Fibroblast of lung (primary cell): Measurements from ENCODE around the gene MIPOL1. TPM values are rescaled to one million over a fixed set of nuclear protein-coding genes. Genes with fewer than 3 reads are reported as not detected.

ENCODE experiments used
- DNase-seq, 2 donors: peaks; one replicate each; pipeline versions ENCODE4 v3.0.0 to v3.0.0-alpha.2; 2010; ENCODE audit warnings: low read depth in 2 of 2
- H2AFZ ChIP-seq: 2 replicates; pipeline ENCODE4 v1.5.1; 2012; ENCODE audit warnings: low read length, control low read depth, inconsistent platforms
- H3K27ac ChIP-seq: 2 replicates; pipeline ENCODE4 v1.5.1; 2011; ENCODE audit warnings: low read length, control low read depth; ENCODE audit not compliant: insufficient read depth
- H3K27me3 ChIP-seq: 2 replicates; pipeline ENCODE4 v1.5.1; 2011; ENCODE audit warnings: mild to moderate bottlenecking, low read length; ENCODE audit not compliant: control insufficient read depth, insufficient read depth
- H3K36me3 ChIP-seq: 2 replicates; pipeline ENCODE4 v1.5.1; 2011; ENCODE audit warnings: low read length; ENCODE audit not compliant: control insufficient read depth, insufficient read depth
- H3K4me1 ChIP-seq: 2 replicates; pipeline ENCODE4 v1.5.1; 2011; ENCODE audit warnings: low read length; ENCODE audit not compliant: control insufficient read depth, insufficient read depth; ENCODE audit errors: extremely low read depth
- H3K4me2 ChIP-seq: 2 replicates; pipeline ENCODE4 v1.5.1; 2011; ENCODE audit warnings: low read length, control low read depth; ENCODE audit not compliant: insufficient read depth; ENCODE audit errors: extremely low read depth
- H3K4me3 ChIP-seq, 4 experiments: fragments of 200-600 bp in 1 of 4; sonication (generic) in 1 of 4; replicated peaks in 1 of 4; 2 replicates each; pipeline ENCODE4 v1.5.1; 2011 to 2016; ENCODE audit warnings: low read length in 4 of 4, low read depth in 3 of 4, mild to moderate bottlenecking in 3 of 4, control low read depth in 2 of 4, inconsistent platforms in 1 of 4, mixed read lengths in 1 of 4; ENCODE audit not compliant: insufficient read depth in 1 of 4; ENCODE audit errors: control extremely low read depth in 1 of 4
- H3K79me2 ChIP-seq: 2 replicates; pipeline ENCODE4 v1.5.1; 2012; ENCODE audit warnings: mild to moderate bottlenecking, low read length, inconsistent platforms; ENCODE audit not compliant: control insufficient read depth, insufficient read depth
- H3K9ac ChIP-seq: 2 replicates; pipeline ENCODE4 v1.5.1; 2011; ENCODE audit warnings: mild to moderate bottlenecking, low read length, control low read depth; ENCODE audit not compliant: insufficient read depth
- H3K9me3 ChIP-seq: 2 replicates; pipeline ENCODE4 v1.5.1; 2012; ENCODE audit warnings: low read depth, low read length; ENCODE audit not compliant: control insufficient read depth, insufficient read depth
- H4K20me1 ChIP-seq: 2 replicates; pipeline ENCODE4 v1.5.1; 2011; ENCODE audit warnings: low read length; ENCODE audit not compliant: control insufficient read depth, insufficient read depth; ENCODE audit errors: extremely low read depth
- CTCF ChIP-seq, 2 donors: IDR thresholded peaks in 1 of 2; conservative IDR thresholded peaks in 1 of 2; 1 replicate in 1 of 2; 2 replicates in 1 of 2; pipeline ENCODE4 v1.5.1; 2011 to 2012; ENCODE audit warnings: low read length in 2 of 2, control low read depth in 1 of 2, inconsistent platforms in 1 of 2, low read depth in 1 of 2, mild to moderate bottlenecking in 1 of 2
- EZH2 ChIP-seq: IDR thresholded peaks from 2 replicates; pipeline ENCODE4 v1.5.1; 2012; ENCODE audit warnings: low read length, control low read depth, mild to moderate bottlenecking; ENCODE audit errors: missing control alignments
- polyA plus RNA-seq, 2 donors: library from polyadenylated mRNA; depleted of rRNA in 1 of 2; stranded (reverse) in 1 of 2; unstranded in 1 of 2; fragments of >200 nt; gene quantifications; 2 replicates each; pipeline ENCODE4 v1.2.1, GENCODE V29; 2011 to 2012; ENCODE audit warnings: missing spikeins in 1 of 2
- total RNA-seq: library from RNA; depleted of rRNA; stranded (reverse); fragments of >200 nt; gene quantifications from 2 replicates; pipeline ENCODE4 v1.2.1, GENCODE V29; 2014

Gene MIPOL1
- total and polyA plus RNA-seq, 2 donors (not counting 1 experiment from before 2014, with no cell fraction given) = 6.4 to 8.6 TPM

DNA sequence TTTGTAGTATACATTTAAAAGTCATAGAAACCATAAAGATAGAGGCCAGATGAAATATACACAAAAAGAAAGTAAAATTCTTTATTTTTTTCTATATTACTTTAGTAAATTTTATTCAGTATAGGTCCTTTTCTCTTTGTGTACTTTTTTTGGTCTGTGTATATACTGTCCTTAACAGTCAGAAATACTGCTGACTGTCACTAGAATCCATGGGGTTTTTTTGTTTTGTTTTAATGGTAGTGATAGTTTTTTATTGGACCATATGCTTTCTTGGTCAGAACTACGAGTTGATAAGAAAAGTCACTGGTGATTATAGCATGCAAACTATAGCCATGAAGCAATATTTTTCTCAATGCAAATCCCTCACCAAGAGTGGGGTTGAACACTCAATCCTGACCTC is 231.9 kb downstream of the MIPOL1 start:
- Histone ChIP-seq H3K4me2 (no peak overlapping the region), H3K4me3 (no peak overlapping the region), H3K4me1 (no peaks in the 10 kb centered on the region), H3K9me3 (no peaks in the 10 kb centered on the region), H3K27ac (no peak overlapping the region), H4K20me1 (no peaks in the 10 kb centered on the region), H3K9ac (no peak overlapping the region), H3K27me3 (no peaks in the 10 kb centered on the region), H2AFZ (no peak overlapping the region), H3K79me2 (no peaks in the 10 kb centered on the region), H3K36me3 (no peaks in the 10 kb centered on the region)
- TF ChIP-seq CTCF (conservative IDR thresholded peaks at IDR 0.05 in 1 of 2, IDR thresholded peaks at IDR 0.05 in 1 of 2; ENCODE audit: low read depth in 1 of 2, low read length in 2 of 2) (no peak), EZH2 (no peak)
- DNase-seq = no peak

DNA sequence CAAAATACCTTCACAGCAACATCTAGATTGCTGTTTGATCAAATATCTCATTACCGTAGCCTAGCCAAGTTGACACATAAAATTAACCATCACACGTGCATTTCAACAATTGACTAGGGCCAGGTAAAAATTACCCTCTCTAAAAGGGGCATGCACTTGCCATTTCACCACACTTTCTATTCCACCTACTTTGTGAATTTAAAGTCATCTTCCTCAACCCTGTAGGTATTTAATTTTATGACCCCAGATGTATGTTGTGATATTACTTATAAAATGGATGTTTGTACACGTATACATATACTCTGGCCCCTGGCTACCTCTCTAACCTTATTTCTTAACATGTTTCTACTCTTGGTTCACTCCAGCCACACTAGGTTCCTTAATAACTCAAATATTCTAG is 237.1 kb downstream of the MIPOL1 start:
- no peak for DNase-seq
- Histone ChIP-seq H3K9ac (no peak overlapping the region), H2AFZ (no peak overlapping the region), H3K9me3 (no peaks in the 10 kb centered on the region), H3K27me3 (no peaks in the 10 kb centered on the region), H3K36me3 (no peaks in the 10 kb centered on the region), H3K79me2 (no peaks in the 10 kb centered on the region), H3K4me3 (no peak overlapping the region), H4K20me1 (no peaks in the 10 kb centered on the region), H3K4me2 (no peak overlapping the region), H3K27ac (no peak overlapping the region), H3K4me1 (no peaks in the 10 kb centered on the region)
- TF ChIP-seq EZH2 (no peak), CTCF (conservative IDR thresholded peaks at IDR 0.05 in 1 of 2, IDR thresholded peaks at IDR 0.05 in 1 of 2; ENCODE audit: low read depth in 1 of 2, low read length in 2 of 2) (no peak)

- no peak overlapping the region for H3K4me3 ChIP-seq
- no peak for TF ChIP-seq EZH2
- TF ChIP-seq CTCF (conservative IDR thresholded peaks at IDR 0.05 in 1 of 2, IDR thresholded peaks at IDR 0.05 in 1 of 2; ENCODE audit: low read depth in 1 of 2, low read length in 2 of 2) = no peak
- no peak overlapping the region for H2AFZ ChIP-seq
- DNase-seq = no peak
- H3K4me1 ChIP-seq = no peaks in the 10 kb centered on the region
- H3K27me3 ChIP-seq = no peaks in the 10 kb centered on the region
- no peaks in the 10 kb centered on the region for H3K36me3 ChIP-seq
- no peaks in the 10 kb centered on the region for H3K79me2 ChIP-seq
- H4K20me1 ChIP-seq = no peaks in the 10 kb centered on the region
- no peaks in the 10 kb centered on the region for H3K9me3 ChIP-seq
- H3K4me2 ChIP-seq = no peak overlapping the region
- no peak overlapping the region for H3K9ac ChIP-seq
- no peak overlapping the region for H3K27ac ChIP-seq
Observed at GRCh38 chr14:37436519-37436918, 238.8 kb downstream of the MIPOL1 start.
